Effector CD4-positive, alpha-beta T cell (primary cell): ENCODE results near the gene PHKB.

Experiments
- DNase-seq: peaks from one replicate; pipeline ENCODE4 v3.0.0-alpha.2; 2020

Gene PHKB

GRCh38 chr16:47734081-47734857, 273.1 kb downstream of the PHKB start:
- no peak for DNase-seq

DNA sequence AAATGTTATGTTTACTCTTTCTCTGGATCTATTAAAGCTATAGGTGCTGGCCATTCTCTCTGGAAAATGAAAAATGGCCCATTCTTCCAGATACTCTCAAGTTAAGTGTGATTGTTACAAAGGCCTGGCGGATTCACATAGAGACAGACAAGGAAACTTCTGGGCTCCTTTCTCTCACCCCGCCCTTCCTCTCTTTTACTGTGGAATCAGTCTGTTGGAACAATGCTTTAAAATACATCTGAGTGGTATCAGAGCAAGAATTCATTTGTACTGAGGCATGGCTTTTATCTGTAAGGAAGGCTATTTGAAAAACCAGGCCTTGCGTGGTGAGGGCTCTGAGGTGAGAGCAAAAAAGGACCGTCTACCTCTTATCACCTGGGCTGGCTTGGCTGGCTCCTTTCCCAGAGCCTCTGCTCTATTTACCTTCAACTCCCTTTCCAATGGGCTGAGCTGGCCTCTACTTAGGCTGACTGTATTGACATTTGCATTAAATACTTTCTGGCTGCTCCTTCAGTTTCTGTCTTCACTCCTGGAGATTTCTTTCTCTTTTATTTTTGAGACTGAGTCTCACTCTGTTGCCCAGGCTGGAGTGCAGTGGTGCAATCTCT, 274.0 kb downstream of the PHKB start:
- DNase-seq: no peak

DNA sequence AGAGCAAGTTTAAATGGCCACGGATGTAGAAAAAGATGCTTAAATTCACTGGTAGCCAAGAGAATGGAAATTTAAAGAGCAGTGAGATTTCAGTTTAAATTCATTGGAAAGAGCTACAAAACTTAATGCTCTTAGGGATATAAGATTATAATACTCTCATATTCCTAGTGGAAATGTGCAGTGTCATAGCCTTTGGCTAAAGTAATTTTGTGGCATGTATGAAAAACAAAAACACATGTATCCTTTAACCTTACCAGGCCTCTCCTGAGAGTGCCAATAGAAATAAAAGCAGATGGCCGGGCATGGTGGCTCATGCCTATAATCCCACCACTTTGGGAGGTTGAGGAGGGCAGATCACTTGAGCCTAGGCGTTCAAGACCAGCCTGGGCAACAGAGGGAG, 289.2 kb downstream of the PHKB start:
- no peak for DNase-seq
